ENCODE measurements around the gene ULBP2.
"Not testable (repeated sequence)": the region's sequence is repeated elsewhere in the genome, so short reads cannot be mapped to it uniquely, and the experiment has no call there.

Gene ULBP2

DNA sequence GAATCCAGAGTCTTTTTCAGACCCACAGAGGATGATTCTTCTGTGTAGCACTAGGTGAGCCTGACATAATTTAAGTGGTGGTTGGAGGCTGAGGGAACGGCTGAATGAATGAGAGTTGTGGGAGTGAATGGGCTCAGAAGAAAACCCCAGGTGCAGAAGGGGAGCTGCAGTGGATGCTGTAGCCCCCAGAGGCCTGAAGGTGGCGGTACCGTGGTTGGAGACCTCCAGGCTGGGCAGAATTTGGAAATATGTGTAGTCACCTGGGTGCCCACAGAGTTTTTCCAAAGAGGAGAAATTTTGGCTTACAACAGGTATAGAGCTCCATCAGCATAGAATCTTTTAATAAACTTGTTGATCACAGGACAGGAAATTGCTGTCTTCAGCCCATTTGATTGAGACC lies 12.4 kb upstream of the ULBP2 start:
- no peak for DNase-seq

DNA sequence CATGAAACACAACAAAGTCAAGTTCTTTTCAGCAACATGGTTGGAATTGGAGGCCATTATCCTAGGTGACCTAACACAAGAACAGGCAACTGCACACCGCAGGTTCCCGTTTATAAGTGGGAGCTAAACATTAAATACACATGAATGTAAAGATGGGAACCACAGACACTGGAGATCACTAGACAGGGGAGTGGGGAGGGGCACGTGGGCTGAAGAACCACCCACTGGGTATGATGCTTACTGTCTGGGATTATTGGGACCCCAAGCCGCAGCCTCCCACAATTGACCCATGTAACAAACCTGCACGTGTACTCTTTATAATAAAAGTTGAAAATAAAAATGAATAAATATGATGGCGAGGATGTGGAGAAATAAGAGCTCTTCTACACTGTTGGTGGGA lies 10.3 kb upstream of the ULBP2 start:
- no peak for DNase-seq

DNA sequence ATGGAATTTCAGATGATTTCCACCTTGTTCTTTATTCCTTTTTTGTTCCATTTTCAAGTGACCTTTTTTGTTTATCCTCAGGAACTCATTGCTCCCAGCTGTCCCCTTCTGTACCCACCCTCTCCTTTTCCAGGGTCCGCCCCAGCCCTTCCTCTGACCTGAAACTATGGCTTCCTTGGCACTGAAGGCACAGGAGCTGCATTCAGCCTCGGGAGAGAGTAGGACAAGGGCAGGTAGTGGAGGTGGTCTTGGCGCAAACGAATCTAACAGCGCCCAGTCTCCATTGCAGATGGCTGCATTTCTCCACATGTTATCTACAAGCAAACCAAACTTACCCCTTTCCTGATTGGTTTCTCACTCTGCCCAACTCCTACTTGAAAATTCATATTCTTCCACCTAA lies 8.8 kb upstream of the ULBP2 start:
- no peak for DNase-seq

DNA sequence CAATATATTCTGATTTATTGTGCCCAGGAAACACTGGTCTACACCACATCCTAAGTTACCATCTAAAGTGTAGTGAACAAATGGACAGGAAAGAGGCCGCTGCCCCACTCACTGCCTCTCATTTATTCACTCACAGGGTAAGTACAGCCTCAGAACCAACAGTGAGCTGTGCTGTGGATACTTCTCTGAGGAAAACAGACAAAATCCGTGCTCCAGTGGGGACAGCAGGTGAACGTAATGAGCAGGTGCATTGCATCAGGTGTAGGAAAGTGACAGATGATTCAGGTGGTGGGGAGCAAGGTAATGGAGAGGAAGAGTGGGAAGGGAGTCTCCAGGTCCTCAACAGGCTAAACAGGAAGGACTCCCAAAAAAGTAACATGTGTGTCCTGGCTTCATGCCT lies 8.4 kb upstream of the ULBP2 start:
- no peak for DNase-seq

DNA sequence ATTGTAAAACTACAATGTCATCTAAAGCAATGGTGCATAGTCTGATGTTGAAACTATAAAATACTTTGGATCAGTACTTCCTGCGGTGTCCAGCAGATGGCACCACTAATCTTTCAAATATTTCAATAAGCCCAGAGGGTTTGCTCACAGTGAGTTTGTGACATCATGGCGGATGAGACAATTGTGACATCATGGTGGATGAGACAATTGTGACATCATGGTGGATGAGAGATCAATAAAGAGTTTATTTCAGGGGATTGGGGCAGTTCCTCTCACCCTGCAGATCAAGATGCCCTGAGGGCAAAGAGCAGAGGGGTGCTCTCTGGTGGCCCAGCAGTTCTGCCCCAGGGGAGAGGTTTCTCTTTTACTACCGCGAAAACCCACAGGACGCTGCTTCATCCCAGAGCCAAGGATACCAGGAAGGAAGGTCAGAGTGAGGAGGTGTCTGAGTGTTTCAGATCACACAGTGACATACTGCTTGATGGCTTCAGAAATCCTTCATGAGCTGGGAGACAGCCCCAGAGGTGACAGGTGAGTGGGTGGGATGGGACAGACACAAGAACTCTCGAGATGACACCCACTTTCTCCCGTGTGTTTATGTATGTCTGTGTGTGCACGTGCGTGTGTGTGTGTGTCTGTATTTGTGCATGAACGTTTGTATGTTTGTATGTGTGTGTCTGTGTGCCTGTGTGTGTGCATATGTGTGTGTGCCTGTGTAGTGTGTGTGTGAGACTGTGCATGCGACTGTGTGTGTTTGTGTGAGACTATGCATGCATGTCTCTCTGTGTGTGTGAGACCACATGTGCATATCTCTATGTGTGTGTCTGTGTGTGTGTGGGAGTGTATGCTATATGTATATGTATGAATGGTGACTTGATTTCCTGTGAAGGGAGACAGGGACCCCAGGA lies 7.3 kb upstream of the ULBP2 start:
- peak; percentile 70 for DNase-seq

DNA sequence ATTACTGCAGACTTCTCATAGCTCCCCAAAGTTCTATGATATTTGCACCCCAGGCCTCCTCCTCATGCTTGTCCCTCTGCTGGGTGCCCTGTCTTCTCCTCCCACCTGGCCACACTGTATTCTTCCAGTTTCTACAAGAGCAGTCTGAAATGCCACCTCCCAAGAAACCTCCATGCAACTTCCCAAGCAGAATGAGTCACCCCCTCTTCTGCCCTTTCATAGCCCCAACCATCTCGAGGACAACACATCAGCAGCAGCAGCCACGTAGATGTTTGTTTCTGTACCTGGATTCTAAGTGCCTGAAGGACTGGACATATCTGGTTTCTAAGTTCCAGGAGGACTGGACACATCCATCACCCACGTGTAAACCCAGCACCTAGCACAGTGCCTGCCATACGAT lies 6.6 kb upstream of the ULBP2 start:
- no peak for DNase-seq

DNA sequence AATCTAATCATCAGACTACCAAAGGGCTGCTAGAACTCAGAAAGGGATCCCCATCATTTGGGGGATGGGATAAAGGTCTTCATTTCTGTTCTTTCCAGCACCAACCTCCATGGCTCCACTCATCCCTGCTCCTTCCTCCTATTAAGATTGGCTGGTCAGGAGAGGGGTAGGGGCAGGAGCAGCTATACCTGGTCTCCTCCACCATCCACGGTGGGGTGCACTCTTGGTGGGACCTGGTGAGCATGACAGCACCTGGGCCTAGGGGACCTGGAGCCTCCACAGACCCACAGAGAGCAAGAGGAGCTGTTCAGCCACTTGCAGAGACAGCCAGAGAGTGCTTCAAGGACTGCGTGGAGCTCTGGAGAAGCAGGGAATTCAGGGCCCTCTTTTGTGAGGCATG lies 6.1 kb upstream of the ULBP2 start:
- DNase-seq, result no peak

DNA sequence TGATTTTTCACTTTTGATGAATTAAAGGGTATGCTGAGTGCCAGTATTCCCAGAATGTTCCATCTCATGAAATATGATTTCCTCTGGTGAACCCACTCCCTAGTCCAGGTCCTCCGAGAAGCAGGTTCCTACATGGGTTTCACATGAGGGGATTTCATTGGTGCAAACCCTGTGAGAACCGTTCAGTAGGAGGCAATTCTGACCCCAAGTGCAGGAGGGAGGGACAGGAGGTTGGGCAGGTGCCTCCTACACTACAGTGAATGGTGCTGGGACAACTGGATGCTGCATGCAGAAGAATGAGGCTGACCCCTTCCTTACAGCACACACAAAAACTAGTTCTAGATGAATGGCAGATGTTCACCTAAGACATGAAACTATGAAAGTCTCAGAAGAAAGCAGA lies 5.1 kb upstream of the ULBP2 start:
- DNase-seq, result no peak

DNA sequence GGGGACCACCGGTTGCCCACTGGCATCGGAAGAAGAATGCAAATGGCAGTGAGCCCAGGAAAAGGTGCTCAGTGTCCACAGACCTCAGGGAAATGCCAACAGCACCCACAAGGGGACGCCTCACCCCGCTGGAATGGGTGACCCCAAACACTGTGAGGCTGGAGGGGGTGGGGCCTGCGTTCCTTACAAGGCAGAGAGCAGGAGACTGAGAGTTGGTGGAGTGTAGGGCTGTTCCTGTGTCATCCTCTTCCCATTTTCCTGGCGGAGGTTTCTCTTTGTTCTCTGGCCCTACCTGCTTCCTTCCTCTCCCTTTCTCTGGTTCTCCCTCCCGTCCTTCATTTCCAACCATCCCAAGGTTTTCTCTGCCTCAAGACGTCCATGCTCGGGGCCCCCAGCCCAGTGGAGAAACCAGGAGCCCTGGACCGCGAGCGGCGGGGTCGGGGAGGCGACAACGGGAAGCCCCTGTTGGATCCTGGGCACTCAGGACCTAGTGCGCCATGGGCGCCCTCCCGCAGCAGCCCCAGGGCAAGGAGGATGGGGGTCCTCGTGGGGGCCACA lies 3.7 kb upstream of the ULBP2 start:
- not testable (repeated sequence) for DNase-seq

DNA sequence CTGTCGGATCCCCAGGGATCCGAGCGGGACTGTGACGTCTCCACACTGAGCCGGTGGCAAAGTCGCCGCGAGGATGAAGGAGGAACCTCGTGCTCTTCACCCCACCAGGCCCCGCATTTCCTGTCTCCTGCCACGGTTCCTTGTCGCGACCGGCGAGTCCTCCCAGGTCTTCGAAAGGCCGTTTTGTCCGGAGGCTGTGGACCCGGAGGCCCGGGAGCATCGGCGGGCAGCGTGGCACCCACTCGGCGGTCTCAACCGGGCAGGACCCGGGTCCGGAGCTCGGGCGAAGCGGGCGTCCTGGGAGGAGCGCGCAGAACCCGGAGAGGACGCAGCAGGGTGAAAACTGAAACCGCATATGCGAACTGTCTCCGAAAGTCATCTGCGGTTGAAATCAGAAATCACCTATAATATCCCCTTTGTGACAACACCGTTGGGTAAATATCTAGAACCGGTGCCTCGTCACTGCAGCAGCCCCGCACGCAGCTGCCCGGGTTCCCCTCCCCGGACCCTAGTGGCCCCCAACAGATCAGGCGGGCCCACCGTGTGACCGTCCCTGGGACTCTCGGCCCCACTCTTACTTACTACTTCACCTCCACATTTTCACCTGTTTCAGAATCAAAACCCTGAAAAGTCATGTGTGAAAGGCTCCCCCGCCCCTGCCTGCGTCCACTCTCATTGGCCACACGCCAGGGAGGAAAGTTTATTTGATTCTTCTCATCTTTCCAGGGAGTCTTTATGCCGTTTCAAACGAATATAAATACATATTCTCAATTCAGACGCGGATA lies 3.1 kb upstream of the ULBP2 start:
- DNase-seq, result no peak

DNA sequence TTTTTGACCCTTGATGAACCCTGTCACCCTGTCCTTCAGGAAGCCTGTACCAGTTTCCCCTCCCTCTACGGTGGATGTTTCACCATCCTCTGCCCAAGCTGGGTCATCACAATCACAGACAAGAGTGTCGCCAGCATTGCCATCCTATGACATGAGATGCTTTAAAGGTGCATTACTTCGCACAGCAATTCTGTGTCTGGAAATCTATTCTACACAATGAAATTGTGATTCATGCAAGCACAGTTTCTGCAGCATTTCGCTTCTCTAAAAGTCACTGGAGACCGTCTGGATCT lies 2.5 kb upstream of the ULBP2 start:
- no peak for DNase-seq

DNA sequence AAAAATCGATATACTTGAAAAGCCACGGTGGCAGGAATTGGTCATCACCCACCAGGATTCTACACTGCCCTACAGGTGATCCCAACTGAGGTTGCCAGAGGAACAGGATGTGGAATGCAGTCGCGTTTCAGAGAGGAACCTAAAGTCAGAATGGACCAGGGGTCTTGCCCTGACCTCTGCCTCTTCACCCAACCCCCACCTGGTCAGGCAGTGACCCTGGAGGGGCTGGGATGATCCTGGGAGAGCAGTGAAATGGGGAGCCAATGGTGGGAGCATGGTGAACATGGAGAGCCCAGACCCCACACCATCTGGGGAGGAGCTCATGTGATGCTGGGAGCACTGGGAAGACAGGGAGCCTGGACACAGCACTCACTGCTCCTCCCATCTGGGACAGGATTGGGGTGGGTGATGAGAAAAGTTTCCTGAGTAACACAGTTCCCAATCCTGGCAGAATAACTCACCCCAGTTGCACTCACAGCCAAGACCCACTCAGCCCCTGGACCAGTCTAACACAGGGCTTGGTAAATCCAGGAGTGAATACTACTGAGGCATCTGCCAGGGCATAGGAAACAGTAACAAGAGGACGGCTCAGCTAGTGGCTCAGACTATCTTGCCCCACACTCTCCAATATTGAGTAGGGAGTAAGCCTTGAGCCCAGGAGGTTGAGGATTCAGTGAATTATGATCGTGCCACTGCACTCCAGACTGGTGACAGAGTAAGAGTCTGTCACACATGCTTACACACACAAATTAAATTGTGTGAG lies 1.7 kb upstream of the ULBP2 start:
- no peak for DNase-seq

DNA sequence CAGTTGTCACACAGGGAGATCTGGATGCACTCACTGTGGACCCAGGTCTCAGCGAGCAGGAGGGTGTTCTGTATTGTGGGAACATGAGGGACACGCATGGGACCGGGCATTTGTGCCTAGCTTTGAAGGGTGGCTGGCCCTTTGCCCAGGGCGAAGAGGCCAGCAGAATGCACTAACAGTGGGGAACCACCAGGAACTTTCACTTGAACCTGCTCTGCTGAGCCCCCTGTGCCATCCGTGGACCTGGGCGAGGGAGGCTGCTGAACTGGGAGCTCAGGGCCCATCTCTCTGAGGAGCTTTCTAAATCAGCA lies 1.2 kb upstream of the ULBP2 start:
- no peak for DNase-seq

DNA sequence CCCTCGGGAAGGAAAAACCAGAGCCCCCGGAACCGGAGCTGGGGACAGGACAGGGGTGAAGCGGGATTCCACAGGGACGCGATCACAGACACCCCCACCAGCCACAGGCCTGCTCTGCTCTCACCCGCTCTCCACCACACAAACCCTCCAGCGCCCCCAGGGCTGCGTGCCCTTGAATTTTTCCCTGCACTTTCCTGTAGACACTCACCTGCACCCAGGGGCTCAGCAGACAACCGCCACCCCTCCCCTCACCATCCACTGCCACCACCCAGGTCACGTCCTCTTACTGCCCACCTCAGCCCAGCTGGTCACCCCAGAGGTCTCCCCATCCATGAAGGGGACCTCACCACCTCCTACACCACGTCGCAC lies 631 bp downstream of the ULBP2 start:
- no peak for DNase-seq

DNA sequence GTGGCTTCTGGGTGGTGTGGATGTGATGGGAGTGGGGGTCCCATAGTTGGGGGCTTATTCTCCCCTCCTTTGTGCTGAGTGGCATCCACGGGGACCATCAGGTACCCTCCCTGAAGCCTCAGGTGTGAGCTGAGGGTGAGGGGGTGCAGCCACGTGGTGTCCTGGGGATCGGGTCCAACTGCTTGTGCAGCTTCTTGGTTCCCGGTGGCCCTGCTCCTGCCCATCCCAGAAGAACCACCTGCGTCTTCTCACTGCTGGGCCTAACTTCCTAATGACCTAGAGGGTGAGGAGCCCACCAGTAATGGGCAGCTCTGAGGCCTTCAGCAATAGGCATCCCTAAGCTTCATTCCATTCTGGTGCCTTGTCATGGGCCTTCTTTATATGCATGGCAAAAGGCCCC lies 1.5 kb downstream of the ULBP2 start:
- not testable (repeated sequence) for DNase-seq

DNA sequence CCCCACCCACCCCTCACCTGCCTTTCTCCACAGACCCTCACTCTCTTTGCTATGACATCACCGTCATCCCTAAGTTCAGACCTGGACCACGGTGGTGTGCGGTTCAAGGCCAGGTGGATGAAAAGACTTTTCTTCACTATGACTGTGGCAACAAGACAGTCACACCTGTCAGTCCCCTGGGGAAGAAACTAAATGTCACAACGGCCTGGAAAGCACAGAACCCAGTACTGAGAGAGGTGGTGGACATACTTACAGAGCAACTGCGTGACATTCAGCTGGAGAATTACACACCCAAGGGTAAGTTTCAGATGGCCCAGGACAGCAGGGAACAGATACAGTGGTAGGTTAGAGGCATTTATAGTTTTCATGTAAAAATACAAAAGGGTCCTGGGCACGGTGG lies 3.5 kb downstream of the ULBP2 start:
- not testable (repeated sequence) for DNase-seq

DNA sequence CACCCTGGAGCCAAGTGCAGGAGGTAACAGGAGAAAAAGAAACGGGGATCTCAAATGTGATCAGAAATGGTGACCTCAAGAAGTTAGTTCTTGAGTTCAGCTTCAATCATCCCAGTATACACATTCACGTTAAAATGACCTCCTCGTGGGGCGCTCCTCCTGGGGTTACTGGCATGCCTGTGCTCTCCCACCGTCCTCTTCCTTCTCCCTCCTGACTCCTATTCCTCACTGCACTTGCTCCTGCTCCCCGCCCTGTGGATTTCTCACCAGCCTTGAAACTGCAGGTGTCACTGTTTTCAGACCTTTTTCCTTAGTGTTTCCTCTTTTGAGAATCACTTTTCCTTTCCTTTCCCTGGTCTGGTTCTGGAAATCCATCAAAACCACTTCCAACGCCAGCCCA lies 4.8 kb downstream of the ULBP2 start:
- DNase-seq, result not testable (repeated sequence)

DNA sequence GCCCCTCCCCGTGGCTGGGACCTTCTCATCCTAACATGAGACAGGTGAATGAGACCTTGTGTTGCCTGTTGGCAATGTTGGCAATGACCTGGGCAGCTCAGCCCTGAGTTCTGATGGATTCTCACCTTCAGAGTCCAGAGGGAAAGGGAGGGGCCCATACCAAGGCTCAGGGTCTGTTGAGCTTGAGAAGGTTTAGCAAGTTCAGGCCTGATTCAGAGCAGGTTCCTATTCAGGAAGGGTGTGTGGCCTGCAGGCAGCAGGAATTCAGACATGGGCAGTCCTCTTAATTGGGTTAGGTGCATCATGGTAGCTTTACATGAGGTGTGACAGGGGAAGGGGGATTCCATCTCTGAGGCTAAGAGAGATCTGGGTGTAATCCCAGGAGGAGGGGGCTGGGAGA lies 5.7 kb downstream of the ULBP2 start:
- not testable (repeated sequence) for DNase-seq

DNA sequence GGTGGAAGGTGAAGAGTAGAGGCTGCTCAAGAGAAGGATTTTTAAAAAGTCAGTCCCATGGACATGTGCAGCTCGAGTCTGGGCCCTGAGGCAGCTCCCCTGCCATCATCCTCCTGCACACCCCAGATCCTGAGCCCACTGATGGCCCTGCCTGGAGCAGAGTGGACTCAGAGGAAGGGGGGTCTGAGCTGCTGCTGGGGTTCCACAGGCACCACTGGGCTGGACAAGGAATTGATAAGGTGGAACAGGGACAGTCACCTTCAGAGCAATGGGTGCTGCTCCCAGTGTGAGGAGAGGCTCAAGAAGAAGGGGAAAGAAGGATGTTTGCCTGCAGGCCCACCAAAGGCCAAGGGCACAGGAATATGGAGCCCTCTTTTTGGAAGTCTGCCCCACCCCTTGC lies 6.2 kb downstream of the ULBP2 start:
- no peak for DNase-seq

DNA sequence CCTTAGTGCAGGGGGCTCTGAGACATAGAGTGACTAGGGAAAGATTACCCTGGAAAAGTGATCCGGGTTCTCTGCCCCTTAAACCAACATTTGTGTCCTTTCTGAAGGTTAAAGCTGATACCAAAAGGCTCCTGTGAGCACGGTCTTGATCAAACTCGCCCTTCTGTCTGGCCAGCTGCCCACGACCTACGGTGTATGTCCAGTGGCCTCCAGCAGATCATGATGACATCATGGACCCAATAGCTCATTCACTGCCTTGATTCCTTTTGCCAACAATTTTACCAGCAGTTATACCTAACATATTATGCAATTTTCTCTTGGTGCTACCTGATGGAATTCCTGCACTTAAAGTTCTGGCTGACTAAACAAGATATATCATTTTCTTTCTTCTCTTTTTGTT lies 6.8 kb downstream of the ULBP2 start:
- DNase-seq, result no peak

DNA sequence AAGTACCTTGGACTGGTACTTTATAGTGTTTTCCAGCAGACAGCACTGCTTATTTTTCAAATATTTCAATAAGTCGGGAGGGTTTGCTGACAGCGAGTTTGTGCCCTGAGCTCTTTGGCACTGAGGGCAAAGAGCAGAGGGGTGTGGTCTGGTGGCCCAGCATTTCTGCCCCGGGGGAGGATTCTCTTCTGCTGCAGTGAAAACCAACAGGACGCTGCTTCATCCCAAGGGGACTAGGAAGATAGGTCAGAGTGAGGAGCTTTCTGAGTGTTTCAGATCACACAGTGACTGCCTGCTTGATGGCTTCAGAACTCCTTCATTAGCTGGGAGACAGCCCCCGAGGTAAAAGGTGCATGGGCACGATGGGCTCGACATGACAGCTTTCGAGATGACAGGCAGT lies 8.6 kb downstream of the ULBP2 start:
- no peak for DNase-seq

DNA sequence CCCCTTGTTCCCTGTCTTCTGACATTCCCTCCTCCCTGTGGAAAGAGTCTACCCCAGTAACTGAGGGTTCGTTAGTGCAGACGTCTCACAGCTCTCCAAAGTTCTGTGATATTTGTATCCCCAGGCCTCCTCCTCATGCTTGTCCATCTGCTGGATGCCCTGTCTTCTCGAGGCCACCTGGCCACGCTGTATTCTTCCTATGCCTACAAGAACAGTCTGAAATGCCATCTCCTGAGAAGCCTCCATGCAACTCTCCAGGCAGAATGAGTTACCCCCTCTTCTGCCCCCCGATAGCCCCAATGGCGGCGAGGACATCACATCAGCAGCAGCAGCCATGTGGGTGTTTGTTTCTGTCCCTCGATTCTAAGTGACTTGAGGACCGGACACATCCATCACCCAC lies 9.3 kb downstream of the ULBP2 start:
- DNase-seq, result no peak

DNA sequence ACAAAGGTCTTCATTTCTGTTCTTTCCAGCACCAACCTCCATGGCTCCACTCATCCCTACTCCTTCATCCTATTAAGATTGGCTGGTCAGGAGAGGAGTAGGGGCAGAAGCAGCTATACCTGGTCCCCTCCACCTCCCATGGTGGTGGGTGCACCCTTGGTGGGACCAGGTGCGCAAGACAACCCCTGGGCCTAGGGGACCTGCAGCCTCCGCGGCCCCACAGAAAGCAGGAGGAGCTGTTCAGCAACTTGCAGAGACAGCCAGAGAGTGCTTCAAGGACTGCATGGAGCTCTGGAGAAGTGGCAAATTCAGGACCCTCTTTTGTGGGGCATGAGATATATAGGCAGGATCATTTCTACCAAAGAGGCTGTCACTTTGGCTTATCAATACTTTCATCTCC lies 9.8 kb downstream of the ULBP2 start:
- no peak for DNase-seq

DNA sequence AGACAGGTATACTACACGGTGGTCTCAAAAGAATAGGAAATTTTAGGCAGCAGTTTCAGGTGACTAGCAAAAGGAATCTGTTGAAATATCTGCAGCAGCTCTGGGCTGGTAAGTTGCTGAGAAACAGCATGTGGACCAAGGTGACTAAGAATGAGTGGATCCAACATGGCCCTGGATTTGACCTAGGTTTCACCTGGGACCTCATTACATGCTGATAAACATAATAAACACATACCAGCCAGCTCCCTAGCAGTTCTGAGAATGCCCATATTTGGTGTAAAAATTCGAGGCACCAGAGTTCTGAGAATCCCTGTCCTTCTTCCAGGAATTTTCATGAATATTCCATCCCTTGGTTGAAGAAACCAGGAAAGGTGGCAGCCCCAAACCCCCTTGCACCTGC lies 11.6 kb downstream of the ULBP2 start:
- DNase-seq, result not testable (repeated sequence)
